ENCODE results near the gene KIF19.

- TF ChIP-seq CTCF (conservative IDR thresholded peaks at IDR 0.05; ENCODE audit: low read length) (no peak), EZH2phosphoT487 (IDR thresholded peaks at IDR 0.05; ENCODE audit: borderline replicate concordance) (no peak)
Observed at GRCh38 chr17:74317071-74317470, 9.0 kb upstream of the KIF19 start.
